ENCODE results near the gene PLXNA2.

PLXNA2 gene

DNA sequence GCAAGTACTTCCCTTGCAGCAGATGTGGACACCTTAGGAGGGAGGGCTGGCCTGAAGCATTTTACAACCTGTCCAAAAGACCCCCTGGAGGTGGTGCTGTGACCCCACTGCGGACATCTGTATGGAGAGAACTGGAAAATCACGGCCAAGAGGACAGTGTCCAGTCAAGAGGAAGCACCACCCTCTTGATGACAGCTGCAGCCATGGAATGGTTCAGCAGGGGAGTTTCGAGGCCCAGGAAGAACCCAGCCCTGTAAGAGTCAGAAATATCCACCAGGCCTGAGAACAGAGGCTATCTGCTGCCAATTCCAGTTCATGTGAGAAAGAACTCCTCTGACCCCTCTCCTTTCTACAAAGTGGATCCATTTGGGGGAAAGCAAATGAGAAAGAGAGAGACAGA is 126.8 kb downstream of the PLXNA2 start:
- Histone ChIP-seq H3K4me1 (peaks cover 11% of the 10 kb centered on the region), H3K4me2 (no peak overlapping the region), H3K27ac (no peak overlapping the region), H4K20me1 (no peaks in the 10 kb centered on the region), H3K36me3 (no peaks in the 10 kb centered on the region), H3K9ac (no peak overlapping the region), H3K4me3 (no peak overlapping the region), H3K9me3 (no peaks in the 10 kb centered on the region), H3K27me3 (no peaks in the 10 kb centered on the region)
- TF ChIP-seq Cebpa-rat (IDR thresholded peaks at IDR 0.05) = no peak

- Histone ChIP-seq H3K27ac (no peak overlapping the region), H3K4me1 (peaks cover 11% of the 10 kb centered on the region), H4K20me1 (no peaks in the 10 kb centered on the region), H3K36me3 (no peaks in the 10 kb centered on the region), H3K9ac (no peak overlapping the region), H3K9me3 (no peaks in the 10 kb centered on the region), H3K27me3 (no peaks in the 10 kb centered on the region), H3K4me3 (no peak overlapping the region), H3K4me2 (no peak overlapping the region)
- no peak for TF ChIP-seq Cebpa-rat (IDR thresholded peaks at IDR 0.05)
Measured at GRCh38 chr1:208115924-208116640, 128.1 kb downstream of the PLXNA2 start.

- Histone ChIP-seq H3K27ac (no peak overlapping the region), H3K36me3 (no peaks in the 10 kb centered on the region), H3K4me1 (no peaks in the 10 kb centered on the region), H3K27me3 (no peaks in the 10 kb centered on the region), H3K4me3 (no peak overlapping the region), H4K20me1 (no peaks in the 10 kb centered on the region), H3K4me2 (no peak overlapping the region), H3K9me3 (no peaks in the 10 kb centered on the region), H3K9ac (no peak overlapping the region)
- TF ChIP-seq Cebpa-rat (IDR thresholded peaks at IDR 0.05) = no peak
Measured at GRCh38 chr1:208113011-208113410, 131.2 kb downstream of the PLXNA2 start.

DNA sequence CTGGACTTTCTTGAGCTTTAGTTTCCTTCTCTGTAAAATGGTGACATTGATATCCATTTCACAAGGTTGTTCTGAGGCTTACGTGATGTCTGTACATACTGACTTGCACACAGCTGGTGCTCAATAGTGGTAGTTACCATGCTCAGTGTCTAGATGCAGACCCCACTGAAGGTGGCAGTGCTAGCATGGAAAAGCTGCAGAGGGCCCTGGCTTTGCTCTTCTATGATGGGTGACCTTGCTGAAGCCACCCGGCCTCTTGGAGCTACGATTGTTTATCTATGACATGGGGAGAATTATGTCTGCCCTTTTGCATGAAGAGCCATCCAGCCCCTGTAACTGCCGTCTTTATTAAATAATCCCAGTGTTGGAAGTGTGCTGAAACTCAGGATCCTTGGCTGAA is 131.8 kb downstream of the PLXNA2 start:
- no peak overlapping the region for H3K4me2 ChIP-seq
- H3K27me3 ChIP-seq = no peaks in the 10 kb centered on the region
- H3K9me3 ChIP-seq = no peaks in the 10 kb centered on the region
- no peak overlapping the region for H3K9ac ChIP-seq
- no peaks in the 10 kb centered on the region for H3K36me3 ChIP-seq
- no peak overlapping the region for H3K27ac ChIP-seq
- no peak overlapping the region for H3K4me3 ChIP-seq
- H3K4me1 ChIP-seq = no peaks in the 10 kb centered on the region
- TF ChIP-seq Cebpa-rat (IDR thresholded peaks at IDR 0.05) = no peak
- H4K20me1 ChIP-seq = no peaks in the 10 kb centered on the region

GRCh38 chr1:208111646-208112190 is 132.5 kb downstream of the PLXNA2 start:
- H3K4me2 ChIP-seq = no peak overlapping the region
- no peaks in the 10 kb centered on the region for H3K4me1 ChIP-seq
- H3K36me3 ChIP-seq = no peaks in the 10 kb centered on the region
- H3K9ac ChIP-seq = no peak overlapping the region
- H3K4me3 ChIP-seq = no peak overlapping the region
- TF ChIP-seq Cebpa-rat (IDR thresholded peaks at IDR 0.05) = no peak
- no peaks in the 10 kb centered on the region for H4K20me1 ChIP-seq
- no peaks in the 10 kb centered on the region for H3K9me3 ChIP-seq
- no peaks in the 10 kb centered on the region for H3K27me3 ChIP-seq
- H3K27ac ChIP-seq = no peak overlapping the region

DNA sequence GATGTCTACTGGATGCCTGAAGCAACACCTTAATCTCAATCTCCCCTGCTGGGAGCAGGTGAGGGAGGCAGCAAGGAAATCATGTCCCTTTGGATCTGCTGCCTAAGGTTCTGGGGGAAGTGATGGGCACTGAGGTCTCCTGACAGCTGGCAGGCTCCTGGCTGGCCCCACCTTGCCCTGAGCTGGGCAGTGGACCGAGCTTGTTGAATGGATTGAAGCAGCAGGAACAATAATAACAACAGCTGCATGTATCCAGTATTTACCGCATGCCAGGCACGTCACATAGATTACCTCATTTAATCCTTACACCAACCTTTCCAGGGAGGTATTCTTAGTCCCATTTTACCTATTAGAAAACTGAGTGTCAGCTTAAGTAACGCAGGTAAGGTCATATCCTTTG is 133.9 kb downstream of the PLXNA2 start:
- H3K27ac ChIP-seq = no peak overlapping the region
- H4K20me1 ChIP-seq = no peaks in the 10 kb centered on the region
- H3K36me3 ChIP-seq = no peaks in the 10 kb centered on the region
- H3K4me2 ChIP-seq = no peak overlapping the region
- H3K9me3 ChIP-seq = no peaks in the 10 kb centered on the region
- H3K4me3 ChIP-seq = no peak overlapping the region
- no peaks in the 10 kb centered on the region; the same call in 1 of the 2 replicates for H3K4me1 ChIP-seq
- H3K27me3 ChIP-seq = no peaks in the 10 kb centered on the region
- no peak overlapping the region for H3K9ac ChIP-seq
- no peak for TF ChIP-seq Cebpa-rat (IDR thresholded peaks at IDR 0.05)

DNA sequence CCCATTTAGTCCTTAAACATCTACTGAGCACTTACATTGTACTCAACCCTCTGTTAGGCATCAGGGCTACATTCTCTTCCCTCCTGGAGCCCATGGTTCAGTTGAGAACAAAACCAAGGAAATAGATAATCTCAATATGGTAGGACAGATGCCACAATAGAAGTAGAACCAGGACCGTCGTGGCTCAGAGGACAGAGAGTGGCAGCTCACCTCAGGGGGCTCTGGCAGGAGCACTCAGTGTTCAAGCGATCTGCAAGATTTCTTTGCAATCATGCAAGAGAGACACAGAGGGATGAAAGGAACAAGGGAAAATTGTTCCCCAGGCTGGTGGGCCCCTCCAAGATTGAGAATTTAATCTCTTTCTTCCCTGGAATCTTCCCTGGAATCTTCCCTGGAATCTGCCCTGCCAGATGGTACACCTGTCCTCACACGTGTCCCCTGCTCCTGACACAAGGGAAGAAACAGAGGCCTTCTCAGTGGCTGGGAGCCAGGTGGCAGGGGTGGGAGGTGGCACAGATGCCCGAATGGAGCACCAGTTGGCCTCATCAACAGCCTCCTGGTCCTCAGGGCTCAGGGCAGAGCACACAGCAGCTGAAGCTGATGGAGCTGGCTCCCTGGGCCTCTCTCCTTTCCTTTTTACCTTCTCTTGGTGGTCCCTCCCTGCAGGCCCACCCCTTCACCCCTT is 135.4 kb downstream of the PLXNA2 start:
- no peaks in the 10 kb centered on the region for H4K20me1 ChIP-seq
- no peak overlapping the region for H3K9ac ChIP-seq
- no peak overlapping the region for H3K4me3 ChIP-seq
- H3K27ac ChIP-seq = no peak overlapping the region
- no peaks in the 10 kb centered on the region for H3K9me3 ChIP-seq
- H3K27me3 ChIP-seq = no peaks in the 10 kb centered on the region
- H3K36me3 ChIP-seq = no peaks in the 10 kb centered on the region
- no peak for TF ChIP-seq Cebpa-rat (IDR thresholded peaks at IDR 0.05)
- no peaks in the 10 kb centered on the region; the same call in 1 of the 2 replicates for H3K4me1 ChIP-seq
- no peak overlapping the region for H3K4me2 ChIP-seq

- Histone ChIP-seq H3K4me2 (no peak overlapping the region), H3K27me3 (no peaks in the 10 kb centered on the region), H3K4me3 (no peak overlapping the region), H3K9me3 (no peaks in the 10 kb centered on the region), H3K36me3 (no peaks in the 10 kb centered on the region), H4K20me1 (no peaks in the 10 kb centered on the region), H3K9ac (no peak overlapping the region), H3K4me1 (no peaks in the 10 kb centered on the region; the same call in 1 of the 2 replicates), H3K27ac (no peak overlapping the region)
- no peak for TF ChIP-seq Cebpa-rat (IDR thresholded peaks at IDR 0.05)
Measured at GRCh38 chr1:208108213-208108608, 136.0 kb downstream of the PLXNA2 start.

DNA sequence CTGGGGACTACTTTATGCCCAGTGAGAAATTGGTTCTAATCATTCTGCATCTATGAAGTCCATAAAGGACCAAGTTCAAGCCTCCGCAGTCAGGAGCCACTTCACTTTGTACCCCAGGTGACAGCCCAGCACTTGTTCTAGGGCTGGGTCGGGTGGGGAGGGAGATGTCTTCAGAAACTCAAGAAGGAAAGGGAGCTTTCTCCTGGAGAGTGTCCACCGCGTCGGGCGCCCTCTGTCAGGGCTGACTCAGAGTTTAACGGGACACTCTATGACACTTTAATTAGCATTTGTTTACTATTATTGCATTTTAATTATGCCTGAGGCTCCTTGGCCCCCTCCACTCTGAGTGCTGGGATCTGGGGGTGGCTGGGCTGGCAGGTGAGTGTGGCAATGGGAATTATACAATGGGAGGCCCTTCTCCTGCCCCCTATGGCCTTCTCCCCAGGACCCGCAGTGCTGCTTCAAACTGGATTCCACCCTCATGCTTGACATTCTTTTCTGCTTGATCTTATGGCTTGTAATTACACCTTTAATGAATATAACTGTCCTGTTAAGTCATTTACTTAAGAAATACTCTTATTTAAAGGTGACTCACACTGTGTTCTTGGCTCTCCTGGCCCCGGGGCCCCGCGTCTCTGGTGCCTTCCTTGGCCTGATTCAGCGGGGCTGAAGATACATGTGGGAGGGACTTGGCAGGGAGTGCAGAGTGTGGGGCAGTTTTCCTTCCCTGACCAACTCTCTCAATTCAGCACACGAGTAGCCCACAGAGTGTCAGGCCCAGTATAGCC is 136.6 kb downstream of the PLXNA2 start:
- H3K36me3 ChIP-seq = no peaks in the 10 kb centered on the region
- H3K4me3 ChIP-seq = no peak overlapping the region
- no peaks in the 10 kb centered on the region for H3K9me3 ChIP-seq
- no peaks in the 10 kb centered on the region for H4K20me1 ChIP-seq
- 0 out of 2 replicates have a peak, but pooled peaks cover 3% of the 10 kb centered on the region for H3K27me3 ChIP-seq
- H3K4me2 ChIP-seq = no peak overlapping the region
- no peak overlapping the region for H3K27ac ChIP-seq
- no peak for TF ChIP-seq Cebpa-rat (IDR thresholded peaks at IDR 0.05)
- no peaks in the 10 kb centered on the region; the same call in 1 of the 2 replicates for H3K4me1 ChIP-seq
- no peak overlapping the region for H3K9ac ChIP-seq
